Measurements from ENCODE around the gene TMEM184A. TPM values are rescaled to one million over a fixed set of nuclear protein-coding genes. Genes with fewer than 3 reads are reported as not detected.

The TMEM184A gene
- total RNA-seq, 1 donor from 2014 or later = not detected

DNA sequence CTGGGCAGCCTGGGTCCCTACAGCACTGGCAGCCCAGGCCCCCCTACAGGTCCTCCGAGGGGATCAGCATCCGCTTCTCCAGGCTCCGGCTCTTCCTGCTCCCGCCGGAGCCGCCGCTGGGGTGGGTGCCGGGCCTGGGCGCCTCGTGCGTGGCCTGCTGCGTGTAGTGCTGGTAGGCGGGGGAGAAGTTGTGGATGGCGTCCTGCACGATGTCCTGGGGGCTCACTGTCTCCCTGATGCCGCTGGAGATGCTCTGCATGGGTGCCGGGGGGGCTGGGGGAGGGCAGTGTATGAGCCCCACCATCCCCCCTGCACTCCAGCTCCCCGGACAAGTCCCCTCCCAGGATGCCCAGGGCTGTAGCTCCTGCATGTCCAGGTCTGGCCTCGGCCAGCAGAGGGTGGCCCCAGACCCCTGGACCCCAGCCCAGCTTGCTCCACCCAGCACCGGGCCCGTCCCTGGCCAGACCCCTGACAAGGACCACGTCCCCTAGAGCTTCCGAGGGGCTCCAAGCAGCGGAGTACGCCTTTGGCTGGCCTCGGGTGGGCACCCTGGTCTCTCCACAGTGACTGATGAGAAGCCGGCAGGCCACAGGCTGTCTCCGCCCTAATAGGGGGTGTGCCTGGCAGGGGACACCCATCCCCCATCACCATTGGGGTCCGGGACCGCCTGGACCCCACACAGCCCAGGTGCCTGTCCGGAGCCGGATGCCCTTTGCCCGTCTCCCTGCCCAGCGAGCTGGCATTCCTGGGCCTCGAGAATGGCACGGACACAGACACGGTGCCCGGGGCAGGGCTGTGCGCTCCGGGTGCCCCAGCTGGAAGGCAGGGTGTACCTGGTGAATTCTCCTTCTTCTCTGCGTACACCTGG lies 8.9 kb downstream of the TMEM184A start:
- DNase-seq (ENCODE audit: low spot score in 2 of 2) = no peak
- no peaks in the 10 kb centered on the region for H3K9me3 ChIP-seq
- no peak overlapping the region for H3K4me3 ChIP-seq
- H3K36me3 ChIP-seq = peaks cover 23 to 32% of the 10 kb centered on the region in 2 donors
- H3K4me1 ChIP-seq = no peaks in the 10 kb centered on the region
- H3K27ac ChIP-seq = no peak overlapping the region
- TF ChIP-seq, protein P1, sequence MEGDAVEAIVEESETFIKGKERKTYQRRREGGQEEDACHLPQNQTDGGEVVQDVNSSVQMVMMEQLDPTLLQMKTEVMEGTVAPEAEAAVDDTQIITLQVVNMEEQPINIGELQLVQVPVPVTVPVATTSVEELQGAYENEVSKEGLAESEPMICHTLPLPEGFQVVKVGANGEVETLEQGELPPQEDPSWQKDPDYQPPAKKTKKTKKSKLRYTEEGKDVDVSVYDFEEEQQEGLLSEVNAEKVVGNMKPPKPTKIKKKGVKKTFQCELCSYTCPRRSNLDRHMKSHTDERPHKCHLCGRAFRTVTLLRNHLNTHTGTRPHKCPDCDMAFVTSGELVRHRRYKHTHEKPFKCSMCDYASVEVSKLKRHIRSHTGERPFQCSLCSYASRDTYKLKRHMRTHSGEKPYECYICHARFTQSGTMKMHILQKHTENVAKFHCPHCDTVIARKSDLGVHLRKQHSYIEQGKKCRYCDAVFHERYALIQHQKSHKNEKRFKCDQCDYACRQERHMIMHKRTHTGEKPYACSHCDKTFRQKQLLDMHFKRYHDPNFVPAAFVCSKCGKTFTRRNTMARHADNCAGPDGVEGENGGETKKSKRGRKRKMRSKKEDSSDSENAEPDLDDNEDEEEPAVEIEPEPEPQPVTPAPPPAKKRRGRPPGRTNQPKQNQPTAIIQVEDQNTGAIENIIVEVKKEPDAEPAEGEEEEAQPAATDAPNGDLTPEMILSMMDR (IDR thresholded peaks at IDR 0.05) = no peak
- intact Hi-C loops (cut with DNase I) = no loop called here
- no peaks in the 10 kb centered on the region for H3K27me3 ChIP-seq

DNA sequence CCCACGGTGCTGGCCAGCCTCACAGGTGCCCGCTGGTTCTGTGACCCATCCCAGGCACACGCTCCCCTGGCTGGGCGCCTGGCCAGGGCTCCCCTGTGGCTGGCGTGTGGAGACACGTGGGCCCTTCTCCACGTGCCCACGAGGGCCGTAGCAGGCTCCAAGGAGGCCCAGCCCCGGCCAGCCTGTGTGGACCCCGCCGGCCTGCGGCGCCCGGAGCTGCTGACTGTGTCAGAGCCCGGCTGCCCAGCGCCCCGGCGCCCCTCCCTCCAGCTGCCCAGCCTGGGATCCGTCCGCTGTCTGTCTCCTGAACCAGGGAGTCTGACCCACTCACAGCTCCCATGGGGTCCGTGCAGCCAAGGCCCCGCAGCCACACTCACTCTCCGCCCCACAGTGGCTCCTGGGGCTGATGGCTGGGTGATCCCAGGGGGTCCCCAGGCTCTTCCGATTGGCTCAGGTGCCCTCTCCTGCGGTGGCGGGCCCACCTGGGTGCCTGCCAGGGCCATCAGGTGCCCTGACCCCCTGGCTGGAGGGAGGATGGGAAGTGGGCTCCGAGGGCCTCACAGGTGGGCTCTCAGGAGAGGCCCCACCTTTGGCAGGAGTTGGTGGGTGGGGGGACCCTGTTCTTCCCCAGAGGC lies 9.6 kb downstream of the TMEM184A start:
- intact Hi-C loops (cut with DNase I) = no loop called here
- H3K27ac ChIP-seq = no peak overlapping the region
- peaks cover 29 to 39% of the 10 kb centered on the region in 2 donors for H3K36me3 ChIP-seq
- no peak overlapping the region for H3K4me3 ChIP-seq
- TF ChIP-seq, protein P1 (IDR thresholded peaks at IDR 0.05) = no peak
- H3K27me3 ChIP-seq = no peaks in the 10 kb centered on the region
- no peak for DNase-seq (ENCODE audit: low spot score in 2 of 2)
- no peaks in the 10 kb centered on the region for H3K9me3 ChIP-seq
- no peaks in the 10 kb centered on the region for H3K4me1 ChIP-seq

DNA sequence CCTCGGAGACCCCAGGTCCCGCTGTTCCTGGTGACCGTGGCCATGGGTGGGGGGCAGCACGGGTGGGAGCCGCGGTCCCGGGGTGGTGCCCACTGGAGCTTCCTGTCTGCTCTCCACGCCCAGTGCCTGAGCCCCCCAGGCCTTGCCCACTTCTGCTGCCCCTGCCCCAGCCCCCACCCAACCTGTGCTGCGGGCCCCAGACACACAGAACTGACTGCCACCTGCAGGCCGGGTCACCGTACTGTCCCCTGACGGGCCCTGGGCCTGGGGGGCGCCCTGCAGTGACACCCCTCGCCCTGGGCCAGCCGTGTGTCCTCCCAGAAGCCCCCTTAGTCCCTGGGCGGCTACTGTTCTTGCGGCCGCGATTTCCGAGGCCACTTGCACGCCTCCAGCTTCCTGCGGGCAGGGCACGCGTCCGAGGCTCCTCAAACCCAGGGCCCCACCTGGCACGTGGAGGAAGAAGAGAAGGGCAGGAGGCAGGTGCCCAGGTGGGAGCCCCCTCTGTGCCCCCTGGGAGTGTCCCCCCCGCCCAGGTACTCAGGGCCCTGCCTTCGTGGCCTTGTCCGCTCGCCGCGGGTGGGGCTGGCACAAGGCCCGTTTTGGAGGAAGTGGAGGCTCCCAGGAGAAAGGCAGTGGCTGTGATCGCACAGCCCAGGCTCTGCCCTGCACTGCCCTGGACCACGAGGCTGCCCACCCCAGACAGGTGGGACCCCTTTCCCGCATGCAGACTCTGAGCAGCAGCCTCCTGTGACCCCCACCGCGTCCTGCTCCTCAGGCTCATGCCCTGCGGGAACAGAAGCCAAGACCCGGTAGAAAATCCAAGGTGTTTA lies 10.4 kb downstream of the TMEM184A start:
- TF ChIP-seq, protein P1 (IDR thresholded peaks at IDR 0.05) = peak in 1 of 3 experiments; percentile 9
- no peak overlapping the region for H3K27ac ChIP-seq
- H3K36me3 ChIP-seq = peaks cover 37 to 47% of the 10 kb centered on the region in 2 donors
- peak in 1 of 2 donors; percentile 64 for DNase-seq (ENCODE audit: low spot score in 2 of 2)
- H3K27me3 ChIP-seq = no peaks in the 10 kb centered on the region
- no peaks in the 10 kb centered on the region for H3K9me3 ChIP-seq
- H3K4me1 ChIP-seq = no peaks in the 10 kb centered on the region
- intact Hi-C loops (cut with DNase I) = no loop called here
- no peak overlapping the region for H3K4me3 ChIP-seq

DNA sequence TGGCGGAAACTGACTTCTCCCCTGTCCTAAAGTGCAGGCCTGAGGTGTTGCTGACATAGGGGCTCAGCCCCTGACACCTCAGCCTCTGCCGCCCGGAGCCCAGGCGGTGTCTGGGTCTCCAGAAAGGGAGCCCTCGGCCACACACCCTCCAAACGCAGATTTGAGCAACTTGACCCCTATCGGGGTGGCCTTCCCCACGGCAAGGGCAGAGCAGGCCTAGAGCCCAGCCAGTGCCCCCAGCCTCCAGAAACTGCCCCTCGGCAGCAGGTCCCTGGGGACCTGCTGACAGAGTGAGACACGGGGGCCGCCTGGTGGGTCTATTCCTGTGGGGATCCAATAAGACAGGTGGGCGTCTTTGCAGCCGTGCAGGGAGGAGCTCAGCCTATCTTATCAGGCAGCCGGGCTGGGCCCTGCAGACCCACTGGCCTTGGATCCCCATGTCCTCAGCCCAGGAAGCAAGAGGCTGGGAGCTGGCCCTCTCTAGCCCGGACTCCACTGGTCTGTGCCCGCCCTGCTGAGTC lies 11.0 kb downstream of the TMEM184A start:
- H3K27me3 ChIP-seq = no peaks in the 10 kb centered on the region
- intact Hi-C loops (cut with DNase I) = no loop called here
- no peak overlapping the region for H3K27ac ChIP-seq
- no peak overlapping the region for H3K4me3 ChIP-seq
- no peaks in the 10 kb centered on the region for H3K9me3 ChIP-seq
- H3K4me1 ChIP-seq = peaks cover 0 to 1% of the 10 kb centered on the region in 2 donors
- TF ChIP-seq, protein P1 (IDR thresholded peaks at IDR 0.05) = no peak
- peaks cover 44 to 54% of the 10 kb centered on the region in 2 donors for H3K36me3 ChIP-seq
- no peak for DNase-seq (ENCODE audit: low spot score in 2 of 2)

DNA sequence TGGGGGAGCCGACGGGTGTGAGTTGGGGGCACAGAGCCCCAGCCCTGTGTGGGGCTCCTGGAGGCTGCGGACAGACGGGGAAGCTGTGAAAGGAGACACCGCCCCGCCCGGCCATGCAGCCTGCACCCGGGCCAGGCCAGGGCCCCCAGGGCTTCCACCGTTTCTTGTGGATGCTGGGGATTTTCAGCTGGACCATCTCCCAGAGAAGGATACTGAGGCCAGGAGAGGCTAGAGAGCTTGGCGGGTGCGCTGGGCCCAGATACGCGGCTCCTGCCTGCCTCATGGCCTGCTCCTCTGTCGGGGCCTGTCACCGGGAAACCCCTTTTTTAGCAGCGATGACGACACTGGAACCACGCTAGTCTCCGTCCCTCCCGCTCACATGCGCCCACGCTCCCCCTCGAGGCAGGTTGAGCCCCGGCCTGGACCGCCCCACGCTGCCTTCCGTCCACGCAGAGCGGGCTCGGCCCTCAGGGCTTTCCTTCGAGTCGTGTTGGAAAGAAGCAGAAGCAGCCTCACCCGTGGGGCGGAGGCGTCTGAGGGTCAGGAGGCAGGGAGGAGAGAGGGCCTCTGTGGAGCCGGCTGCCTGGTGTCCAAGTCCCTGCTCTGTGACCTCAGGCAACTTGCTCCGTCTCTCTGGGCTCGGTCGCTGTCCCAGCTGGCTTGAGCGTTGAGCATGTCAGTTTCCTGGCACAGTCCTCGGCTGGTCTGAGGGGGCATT lies 11.7 kb downstream of the TMEM184A start:
- Histone ChIP-seq H3K4me1 (peaks cover 0 to 7% of the 10 kb centered on the region in 2 donors), H3K27me3 (no peaks in the 10 kb centered on the region), H3K9me3 (no peaks in the 10 kb centered on the region), H3K36me3 (peaks cover 50 to 60% of the 10 kb centered on the region in 2 donors), H3K4me3 (no peak overlapping the region), H3K27ac (no peak overlapping the region)
- peak in 1 of 2 donors; percentile 65 for DNase-seq (ENCODE audit: low spot score in 2 of 2)
- intact Hi-C loops (cut with DNase I) = no loop called here
- TF ChIP-seq, protein P1 (IDR thresholded peaks at IDR 0.05) = no peak
